NCI-H1105 (cell line): Measurements from ENCODE around the gene FAM89A.
"Not testable (repeated sequence)": the region's sequence is repeated elsewhere in the genome, so short reads cannot be mapped to it uniquely, and the experiment has no call there.

Experiments used
- DNase-seq: peaks from one replicate; lab custom pipeline; 2025; lab: John Stamatoyannopoulos, UW

The FAM89A gene

DNA sequence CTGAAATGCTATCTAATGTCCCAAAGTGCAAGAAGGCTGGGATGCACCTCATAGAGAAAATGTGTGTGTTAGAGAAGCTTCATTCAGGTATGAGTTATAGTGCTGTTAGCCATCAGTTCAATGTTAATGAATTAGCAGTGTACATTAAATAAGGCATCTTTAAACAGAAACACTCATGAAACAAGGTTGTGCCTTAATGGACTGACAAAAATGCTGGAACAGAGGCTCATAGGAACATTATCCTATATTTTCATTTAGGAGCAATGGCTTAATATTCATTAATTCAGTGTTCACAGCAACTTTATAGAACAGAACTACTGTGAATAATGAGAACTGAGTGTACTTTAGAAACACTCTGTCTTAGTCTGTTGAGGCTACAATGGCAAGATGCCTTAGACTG lies 15.2 kb upstream of the FAM89A start:
- no peak for DNase-seq

DNA sequence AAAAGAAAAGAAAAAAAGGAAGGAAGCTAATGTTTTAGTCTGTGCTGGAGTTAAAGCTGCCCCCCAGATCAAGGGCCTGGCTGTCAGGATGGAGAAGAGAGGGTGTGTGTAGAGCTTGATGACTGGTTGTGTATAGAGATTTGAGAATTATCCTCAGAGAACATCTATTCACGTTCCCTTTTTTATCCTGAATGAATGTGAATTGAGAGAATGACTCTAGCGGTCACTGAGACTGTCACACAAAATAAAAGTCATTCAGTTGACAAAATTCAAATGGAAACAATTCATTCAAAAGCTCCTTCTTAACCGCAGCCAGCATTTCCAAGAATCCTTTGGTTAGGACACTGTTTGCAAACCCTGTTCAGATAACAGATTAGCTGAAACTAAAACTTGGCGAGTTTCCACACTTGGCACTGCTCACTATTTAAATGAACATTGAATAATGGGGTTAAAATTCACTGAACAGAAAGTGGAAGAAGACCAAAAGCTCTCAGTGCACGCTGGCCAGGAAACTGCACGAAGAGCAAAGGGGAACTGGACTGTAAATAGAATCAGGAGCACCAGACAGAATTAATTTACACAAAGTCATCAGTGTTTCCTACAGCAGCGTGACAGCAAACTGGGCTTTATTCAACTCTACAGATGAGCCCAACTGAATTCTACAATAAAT lies 13.6 kb upstream of the FAM89A start:
- DNase-seq, result no peak

DNA sequence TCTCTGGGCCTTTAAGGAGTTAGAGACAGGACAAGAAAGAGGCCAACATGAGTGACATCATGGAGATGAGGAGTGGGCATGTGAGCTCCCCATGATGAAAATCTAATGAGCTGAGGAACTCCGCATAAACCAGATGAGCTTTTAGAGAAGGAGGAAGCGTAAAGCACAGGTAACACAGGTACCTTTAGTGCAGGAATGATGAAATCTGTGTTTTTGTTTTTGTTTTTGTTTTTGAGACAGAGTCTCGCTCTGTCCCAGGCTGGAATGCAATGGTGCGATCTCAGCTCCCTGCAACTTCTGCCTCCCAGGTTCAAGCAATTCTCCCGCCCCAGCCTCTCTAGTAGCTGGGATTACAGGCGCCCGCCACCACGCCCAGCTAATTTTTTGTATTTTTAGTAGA lies 12.7 kb upstream of the FAM89A start:
- DNase-seq, result no peak

- DNase-seq, result not testable (repeated sequence)
Observed at GRCh38 chr1:231050932-231051331, 10.9 kb upstream of the FAM89A start.

GRCh38 chr1:231050395-231050794 lies 10.3 kb upstream of the FAM89A start:
- no peak for DNase-seq

DNA sequence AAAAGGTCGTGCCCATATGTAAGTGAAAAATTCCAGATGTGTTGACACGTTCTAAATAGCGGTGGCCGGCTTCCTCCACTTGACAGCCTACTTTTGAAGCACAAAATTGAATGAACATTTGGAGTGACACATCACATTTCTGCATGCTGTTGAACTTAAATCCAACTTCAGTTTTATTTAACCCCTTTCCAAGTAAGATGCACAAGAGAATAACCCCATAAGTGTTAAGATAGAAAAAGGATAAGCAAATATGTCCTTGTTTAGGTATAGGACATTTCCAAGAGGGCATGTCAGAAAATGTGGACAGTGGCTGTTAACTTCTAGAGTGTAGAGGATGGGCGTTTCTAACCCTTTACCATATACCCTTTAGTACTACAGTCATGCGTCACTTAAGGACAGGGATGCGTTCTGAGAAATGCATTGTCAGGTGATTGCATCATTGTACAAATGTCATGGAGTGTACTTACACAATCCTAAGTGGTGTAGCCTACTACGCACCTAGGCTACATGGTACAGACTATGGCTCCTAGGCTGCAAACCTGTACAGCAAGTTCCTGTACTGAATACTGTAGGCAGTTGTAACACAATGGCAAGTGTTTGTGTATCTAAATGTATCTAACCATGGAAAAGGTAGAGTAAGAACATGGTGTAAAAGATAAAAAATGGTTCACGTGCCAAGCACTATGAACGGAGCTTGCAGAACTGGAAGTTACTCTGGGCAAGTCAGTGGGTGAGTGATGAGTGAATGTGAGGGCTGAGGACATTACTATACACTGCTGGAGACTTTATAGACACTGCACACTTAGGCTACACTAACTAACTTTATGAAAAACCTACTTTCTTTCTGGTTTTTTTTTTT lies 9.3 kb upstream of the FAM89A start:
- no peak for DNase-seq

GRCh38 chr1:231048419-231048818 lies 8.4 kb upstream of the FAM89A start:
- not testable (repeated sequence) for DNase-seq

DNA sequence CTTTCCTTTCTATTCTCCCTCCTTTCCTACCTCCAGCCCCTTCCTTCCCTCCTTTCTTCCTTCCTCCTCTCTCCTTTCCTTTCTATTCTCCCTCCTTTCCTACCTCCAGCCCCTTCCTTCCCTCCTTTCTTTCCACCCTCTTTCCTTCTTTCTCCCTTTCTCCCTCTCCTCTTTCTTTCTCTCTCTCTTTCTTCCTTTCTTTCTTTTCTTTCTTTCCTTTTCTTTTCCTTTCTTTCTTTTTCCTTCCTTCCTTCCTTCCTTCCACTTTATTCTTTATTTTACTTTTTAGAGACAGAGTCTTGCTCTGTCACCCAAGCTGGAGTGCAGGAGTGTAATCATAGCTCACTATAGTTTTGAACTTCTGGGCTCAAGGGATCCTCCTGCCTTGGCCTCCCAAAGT lies 7.5 kb upstream of the FAM89A start:
- not testable (repeated sequence) for DNase-seq

GRCh38 chr1:231046730-231047395 lies 6.8 kb upstream of the FAM89A start:
- no peak for DNase-seq

DNA sequence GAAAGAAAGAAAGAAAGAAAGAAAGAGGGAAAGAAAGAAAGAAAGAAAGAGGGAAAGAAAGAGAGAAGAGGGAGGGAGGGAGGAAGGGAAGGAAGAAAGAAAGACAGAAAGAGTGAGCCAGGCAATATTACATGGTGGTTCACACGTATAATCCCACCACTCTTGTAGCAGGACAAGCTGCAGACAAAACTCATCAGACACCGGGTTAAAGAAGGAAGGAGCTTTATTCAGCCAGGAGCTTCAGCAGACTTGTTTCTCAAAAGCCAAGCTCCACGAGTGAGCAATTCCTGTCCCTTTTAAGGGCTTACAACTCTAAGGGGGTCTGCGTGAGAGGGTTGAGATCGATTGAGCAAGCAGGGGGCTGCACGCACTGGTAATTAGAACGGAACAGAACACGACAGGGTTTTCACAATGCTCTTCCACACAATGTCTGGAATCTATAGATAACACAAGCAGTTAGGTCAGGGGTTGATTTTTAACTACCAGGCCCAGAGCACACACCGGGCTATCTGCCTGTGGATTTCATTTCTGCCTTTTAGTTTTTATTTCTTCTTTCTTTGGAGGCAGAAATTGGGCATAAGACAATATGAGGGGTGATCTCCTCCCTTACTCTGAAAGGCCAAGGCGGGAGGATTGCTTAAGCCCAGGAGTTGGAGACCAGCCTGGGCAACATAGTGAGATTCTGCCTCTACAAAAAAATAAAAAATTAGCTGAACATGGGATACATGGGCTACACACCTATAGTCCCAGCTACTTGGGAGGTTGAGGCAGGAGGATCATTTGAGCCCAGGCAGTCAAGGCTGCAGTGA lies 6.1 kb upstream of the FAM89A start:
- not testable (repeated sequence) for DNase-seq

DNA sequence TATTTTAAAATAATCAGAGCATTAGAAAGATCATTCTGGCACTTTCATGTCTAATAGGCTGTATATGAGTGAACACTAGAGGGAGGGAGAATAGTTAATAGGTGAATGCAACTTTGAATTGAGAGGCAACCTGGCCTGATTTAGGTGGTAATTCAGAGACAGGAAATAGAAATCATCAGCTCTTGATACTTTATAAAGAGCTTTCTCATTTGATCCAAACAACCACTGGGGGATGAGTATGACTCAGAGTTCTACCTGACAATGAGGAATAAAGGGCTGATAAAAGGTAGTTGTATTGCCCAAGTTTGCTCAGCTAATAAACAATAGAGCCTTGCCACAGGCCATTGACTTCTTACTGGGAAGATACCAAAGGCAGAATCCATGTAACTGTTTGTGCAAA lies 5.2 kb upstream of the FAM89A start:
- no peak for DNase-seq

- no peak for DNase-seq
Observed at GRCh38 chr1:231044588-231044987, 4.5 kb upstream of the FAM89A start.

- DNase-seq, result no peak
Observed at GRCh38 chr1:231041719-231042261, 1.7 kb upstream of the FAM89A start.

- no peak for DNase-seq
Observed at GRCh38 chr1:231040800-231041718, 1.0 kb upstream of the FAM89A start.

- no peak for DNase-seq
Observed at GRCh38 chr1:231039161-231040018, 664 bp downstream of the FAM89A start.

GRCh38 chr1:231037585-231038517 lies 2.2 kb downstream of the FAM89A start:
- no peak for DNase-seq

DNA sequence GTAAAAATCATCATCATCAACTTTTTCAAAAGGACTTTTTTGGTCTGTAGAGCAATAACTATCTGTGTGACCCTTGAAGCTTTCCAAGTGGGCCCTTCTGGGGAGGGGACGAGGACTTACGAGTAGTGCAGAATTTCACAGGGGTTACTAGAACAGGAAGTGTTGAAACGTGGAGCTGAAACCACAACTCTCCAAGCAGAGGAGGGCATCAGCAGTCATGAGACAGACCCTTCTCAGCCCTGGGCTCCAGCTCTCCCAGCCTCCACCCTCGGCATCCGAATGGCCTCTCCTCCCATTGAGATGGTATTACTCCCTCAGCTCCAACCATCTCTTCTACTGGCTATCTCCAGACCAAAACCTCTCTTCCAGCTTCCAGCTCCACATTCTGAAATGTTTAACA lies 3.6 kb downstream of the FAM89A start:
- no peak for DNase-seq

- DNase-seq, result no peak
Observed at GRCh38 chr1:231035799-231036198, 4.3 kb downstream of the FAM89A start.

GRCh38 chr1:231032963-231033362 lies 7.1 kb downstream of the FAM89A start:
- DNase-seq, result no peak
